Neural cell (in vitro differentiated cells): ENCODE results near the gene TTC23. TPM values are rescaled to one million over a fixed set of nuclear protein-coding genes. Genes with fewer than 3 reads are reported as not detected.

Source experiments
- H2AFZ ChIP-seq: fragments of 200-600, 300-800 bp; sonication (generic), shearing (Covaris generic); 2 replicates; pipeline ENCODE4 v1.6.0; 2014; ENCODE audit warnings: low read depth, mild to moderate bottlenecking, antibody characterized with exemption, low read length, moderate library complexity
- H3F3A ChIP-seq: fragments of 200-600 bp; shearing (Covaris generic); 2 replicates; pipeline ENCODE4 v1.6.1; 2016; ENCODE audit warnings: mild to moderate bottlenecking, moderate library complexity, mixed read lengths, antibody characterized with exemption, low read length; ENCODE audit not compliant: insufficient read depth, poor library complexity, severe bottlenecking
- H3K27ac ChIP-seq: fragments of 200-600, 300-800 bp; sonication (generic), shearing (Covaris generic); 2 replicates; pipeline ENCODE4 v1.5.1; 2014; ENCODE audit warnings: mild to moderate bottlenecking, low read length, moderate library complexity
- H3K27me3 ChIP-seq: fragments of 300-800, 200-600 bp; sonication (generic), shearing (Covaris generic); 2 replicates; pipeline ENCODE4 v1.6.0; 2014; ENCODE audit warnings: mild to moderate bottlenecking, low read depth, low read length, moderate library complexity; ENCODE audit not compliant: insufficient read depth
- H3K36me3 ChIP-seq: fragments of 300-800, 200-600 bp; sonication (generic), shearing (Covaris generic); 2 replicates; pipeline ENCODE4 v1.5.1; 2014; ENCODE audit warnings: mild to moderate bottlenecking, antibody characterized with exemption, low read length, moderate library complexity; ENCODE audit not compliant: insufficient read depth
- H3K4me2 ChIP-seq: fragments of 300-800, 200-600 bp; sonication (generic), shearing (Covaris generic); 2 replicates; pipeline ENCODE4 v1.6.0; 2014; ENCODE audit warnings: mild to moderate bottlenecking, low read length
- H3K4me3 ChIP-seq: fragments of 300-800, 200-600 bp; sonication (generic), shearing (Covaris generic); 2 replicates; pipeline ENCODE4 v1.5.1; 2014; ENCODE audit warnings: mild to moderate bottlenecking, low read length, moderate library complexity
- H3K79me2 ChIP-seq: fragments of 200-600 bp; shearing (Covaris generic); replicated peaks from 2 replicates; pipeline ENCODE4 v1.6.0; 2014; ENCODE audit warnings: mild to moderate bottlenecking, low read length, moderate library complexity; ENCODE audit not compliant: insufficient read depth
- H3K9ac ChIP-seq: fragments of 300-800, 200-600 bp; sonication (generic), shearing (Covaris generic); 2 replicates; pipeline ENCODE4 v1.6.1; 2016; ENCODE audit warnings: mild to moderate bottlenecking, low read length, mixed read lengths
- H3K9me2 ChIP-seq: fragments of 200-600 bp; shearing (Covaris generic); 2 replicates; pipeline ENCODE4 v1.6.1; 2016; ENCODE audit warnings: mild to moderate bottlenecking, low read length, mixed read lengths; ENCODE audit not compliant: insufficient read depth
- H3K9me3 ChIP-seq: fragments of 200-600, 300-800 bp; sonication (generic), shearing (Covaris generic); 2 replicates; pipeline ENCODE4 v1.6.1; 2016; ENCODE audit warnings: mild to moderate bottlenecking, mixed run types, low read length, moderate library complexity, mixed read lengths
- H4K20me1 ChIP-seq: fragments of 200-600 bp; shearing (Covaris generic); 2 replicates; pipeline ENCODE4 v1.6.1; 2016; ENCODE audit warnings: mild to moderate bottlenecking, mixed run types; ENCODE audit not compliant: insufficient read depth
- CTCF ChIP-seq: fragments of 450-650 bp; IDR thresholded peaks from 2 replicates; pipeline ENCODE4 v1.5.1; 2014; ENCODE audit warnings: antibody characterized with exemption, mild to moderate bottlenecking, moderate library complexity; ENCODE audit not compliant: poor library complexity, severe bottlenecking
- EP300 ChIP-seq: fragments of 450-650 bp; conservative IDR thresholded peaks from 2 replicates; pipeline ENCODE4 v1.6.1; 2014; ENCODE audit warnings: antibody characterized with exemption, mild to moderate bottlenecking, moderate library complexity; ENCODE audit not compliant: poor library complexity, severe bottlenecking
- EZH2 ChIP-seq: fragments of 200-600, 300-800 bp; shearing (Covaris generic), sonication (generic); IDR thresholded peaks from 2 replicates; pipeline ENCODE4 v1.6.1; 2014; ENCODE audit warnings: antibody characterized with exemption, low read length, borderline replicate concordance, mild to moderate bottlenecking; ENCODE audit not compliant: insufficient read depth, poor library complexity, severe bottlenecking
- MXI1 ChIP-seq: fragments of 450-650 bp; conservative IDR thresholded peaks from 2 replicates; pipeline ENCODE4 v1.6.1; 2014; ENCODE audit warnings: antibody characterized with exemption, mild to moderate bottlenecking; ENCODE audit not compliant: poor library complexity, severe bottlenecking
- POLR2AphosphoS5 ChIP-seq: IDR thresholded peaks from 2 replicates; pipeline ENCODE4 v1.6.1; 2012
- RAD21 ChIP-seq: fragments of 450-650 bp; conservative IDR thresholded peaks from 2 replicates; pipeline ENCODE4 v1.6.1; 2014; ENCODE audit warnings: antibody characterized with exemption, mild to moderate bottlenecking, moderate library complexity
- REST ChIP-seq: IDR thresholded peaks from 2 replicates; pipeline ENCODE4 v1.6.1; 2012; ENCODE audit warnings: borderline replicate concordance
- SMC3 ChIP-seq: fragments of 450-650 bp; conservative IDR thresholded peaks from 2 replicates; pipeline ENCODE4 v1.6.1; 2014; ENCODE audit warnings: antibody characterized with exemption, mild to moderate bottlenecking, moderate library complexity; ENCODE audit not compliant: poor library complexity
- TAF1 ChIP-seq: IDR thresholded peaks from 2 replicates; pipeline ENCODE4 v1.6.1; 2012; ENCODE audit warnings: low read depth
- polyA plus RNA-seq: library from polyadenylated mRNA; depleted of rRNA; stranded (reverse); fragments of >200 nt; gene quantifications from 2 replicates; pipeline ENCODE4 v1.2.3, GENCODE V29; 2014

Gene TTC23
- polyA plus RNA-seq, 1 donor from 2014 or later = 6.2 TPM

- H3F3A ChIP-seq = no peaks in the 10 kb centered on the region
- no peak overlapping the region for H3K27ac ChIP-seq
- H3K4me2 ChIP-seq = no peak overlapping the region
These were observed 106.8 kb downstream of the TTC23 start for GRCh38 chr15:99142562-99142961.

GRCh38 chr15:99141943-99142342, 107.4 kb downstream of the TTC23 start:
- H4K20me1 ChIP-seq = no peaks in the 10 kb centered on the region
- no peak overlapping the region for H2AFZ ChIP-seq
- H3K4me3 ChIP-seq = no peak overlapping the region
- no peaks in the 10 kb centered on the region for H3K9me3 ChIP-seq
- H3K9ac ChIP-seq = no peak overlapping the region
- H3F3A ChIP-seq = no peaks in the 10 kb centered on the region
- H3K27me3 ChIP-seq = no peaks in the 10 kb centered on the region
- H3K79me2 ChIP-seq = no peaks in the 10 kb centered on the region
- no peaks in the 10 kb centered on the region for H3K9me2 ChIP-seq
- H3K36me3 ChIP-seq = no peaks in the 10 kb centered on the region
- no peak overlapping the region for H3K4me2 ChIP-seq
- H3K27ac ChIP-seq = no peak overlapping the region
- TF ChIP-seq EZH2 (no peak), REST (no peak), EP300 (no peak), TAF1 (no peak), RAD21 (no peak), MXI1 (no peak), SMC3 (no peak)

More at GRCh38 chr15:99142562-99142961, 106.8 kb downstream of the TTC23 start:
- H4K20me1 ChIP-seq = no peaks in the 10 kb centered on the region
- H3K9me2 ChIP-seq = no peaks in the 10 kb centered on the region
- no peaks in the 10 kb centered on the region for H3K79me2 ChIP-seq
- no peak overlapping the region for H3K9ac ChIP-seq
- H3K36me3 ChIP-seq = no peaks in the 10 kb centered on the region
- H2AFZ ChIP-seq = no peak overlapping the region
- TF ChIP-seq RAD21 (no peak), CTCF (no peak), SMC3 (no peak), REST (no peak), POLR2AphosphoS5 (no peak), EP300 (no peak), MXI1 (no peak)
- H3K4me3 ChIP-seq = no peak overlapping the region
- H3K9me3 ChIP-seq = no peaks in the 10 kb centered on the region
- H3K27me3 ChIP-seq = no peaks in the 10 kb centered on the region
